Activated CD4-positive, CD25-positive, alpha-beta regulatory T cell treated with anti-CD3 and anti-CD28 coated beads, Interleukin-2, amount 50 U/mL, for 16 hours (primary cell): ENCODE results near the gene RALBP1.
"Not testable (repeated sequence)": the region's sequence is repeated elsewhere in the genome, so short reads cannot be mapped to it uniquely, and the experiment has no call there.

Experiments used
- DNase-seq: peaks from one replicate; pipeline ENCODE4 v3.0.0-alpha.2; 2020; ENCODE audit warnings: low read depth, low spot score

The RALBP1 gene

DNA sequence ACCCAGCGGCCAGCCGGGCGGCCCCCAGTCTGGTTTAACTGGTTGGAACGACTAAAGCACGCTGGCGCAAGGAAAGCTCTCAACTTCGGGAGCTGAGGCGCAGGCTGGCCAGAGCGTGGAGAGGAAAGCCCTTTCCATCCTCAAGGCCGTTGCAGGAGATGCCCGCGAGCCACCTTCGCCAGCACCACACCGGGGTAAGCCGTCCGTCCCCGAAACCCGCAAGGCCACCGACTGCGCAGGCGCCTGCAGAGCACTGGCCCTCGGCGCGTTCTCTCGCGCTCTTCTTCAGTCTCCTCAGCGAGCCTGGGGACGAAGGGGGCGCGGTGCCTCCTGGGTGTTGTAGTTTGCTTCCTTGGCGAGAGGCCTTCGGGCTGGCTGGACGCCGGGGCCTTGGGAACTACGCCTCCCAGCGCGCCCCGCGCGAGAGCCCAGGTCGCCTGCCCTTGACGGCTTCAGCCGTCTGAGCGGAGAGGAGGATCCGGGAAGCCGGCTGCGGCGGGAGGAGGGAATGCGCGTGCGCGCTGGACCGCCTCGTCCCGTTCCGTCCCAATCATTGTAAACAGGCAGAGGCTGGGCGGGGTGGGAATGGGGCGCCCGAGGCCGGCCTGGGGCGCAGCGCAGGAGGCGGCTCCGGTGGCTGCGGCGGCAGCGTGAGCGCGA lies at the start of gene RALBP1:
TSS of gene RALBP1 (plus strand) at position 531 of the 660 bp plus-strand sequence. CDS start 37,533 bp downstream, outside the sequence.
- DNase-seq, result peak; percentile 96

DNA sequence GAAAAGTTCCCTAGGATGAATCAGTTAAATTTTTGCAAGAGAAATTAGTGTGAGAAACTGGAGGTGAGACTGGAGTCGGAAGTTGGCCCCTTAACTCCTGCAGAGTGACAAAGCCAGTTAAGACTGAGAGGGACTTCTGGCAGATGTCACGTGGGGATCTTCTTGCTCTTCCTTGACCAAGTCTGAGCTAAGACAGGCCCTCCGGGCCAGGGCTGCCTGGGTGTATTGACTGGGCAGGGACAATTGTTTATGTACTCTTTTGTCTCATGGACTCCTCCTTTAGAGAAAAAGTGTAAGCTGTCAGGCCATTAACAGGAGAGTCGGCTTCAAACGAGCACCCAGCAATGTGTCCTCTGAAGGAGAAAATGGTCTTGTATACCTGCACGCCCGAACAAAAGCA lies 48.6 kb upstream of the RALBP1 start:
- no peak for DNase-seq

DNA sequence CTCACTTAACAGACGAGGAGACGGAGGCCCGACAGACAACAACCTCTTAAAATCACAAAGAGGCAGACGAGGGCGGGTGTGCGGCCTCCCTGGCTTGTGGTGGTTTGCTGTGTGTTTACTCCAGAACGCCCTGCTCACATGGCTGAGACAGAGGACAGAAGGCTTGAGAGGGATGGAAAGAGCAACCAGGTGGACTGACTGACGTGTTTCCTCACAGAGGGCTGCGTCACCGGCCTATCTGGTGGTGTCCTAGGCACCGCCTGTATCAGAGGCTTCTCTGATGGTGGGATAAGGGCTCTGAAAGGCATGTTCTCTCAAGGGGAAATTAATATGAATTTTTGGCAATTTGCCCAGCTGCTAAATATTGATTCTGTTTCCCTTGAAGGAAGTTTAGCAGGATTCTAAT lies 47.0 kb upstream of the RALBP1 start:
- no peak for DNase-seq

DNA sequence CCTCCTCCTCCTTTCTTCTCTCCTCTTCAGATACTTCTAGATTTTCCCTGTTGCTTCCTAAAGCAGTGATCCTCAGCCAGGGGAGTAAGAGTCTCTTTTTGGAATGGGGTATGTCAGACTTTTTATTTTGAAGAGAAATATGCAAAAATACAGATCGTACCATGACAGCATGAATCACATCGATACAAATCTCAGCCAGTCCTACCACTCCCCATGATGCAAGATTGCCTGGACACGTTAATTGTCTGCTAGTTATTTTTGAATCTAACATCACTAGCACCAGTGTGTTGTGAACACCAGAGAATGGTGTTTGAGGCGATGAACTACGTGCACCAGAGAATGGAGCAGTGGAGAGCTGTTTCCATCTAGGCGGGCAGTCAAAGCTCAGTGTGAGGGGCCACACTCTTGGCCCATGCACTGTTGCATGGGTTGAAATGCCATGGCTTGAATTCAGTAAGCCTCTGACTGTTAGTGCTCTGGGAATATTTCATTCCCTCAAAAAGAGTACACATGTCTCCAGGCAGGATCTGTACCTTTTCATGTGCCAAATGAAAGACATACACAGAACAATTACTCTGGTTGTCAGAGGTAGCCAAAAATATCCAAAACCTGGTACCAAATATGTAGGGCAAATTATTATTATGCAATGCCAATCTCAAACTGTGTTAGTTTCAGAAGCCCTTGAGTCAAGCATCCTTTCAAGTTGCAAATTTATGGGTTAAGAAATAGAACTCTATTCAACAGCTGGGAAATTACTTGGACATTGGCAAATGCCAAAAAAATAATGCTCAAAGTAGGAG lies 46.3 kb upstream of the RALBP1 start:
- DNase-seq, result no peak

DNA sequence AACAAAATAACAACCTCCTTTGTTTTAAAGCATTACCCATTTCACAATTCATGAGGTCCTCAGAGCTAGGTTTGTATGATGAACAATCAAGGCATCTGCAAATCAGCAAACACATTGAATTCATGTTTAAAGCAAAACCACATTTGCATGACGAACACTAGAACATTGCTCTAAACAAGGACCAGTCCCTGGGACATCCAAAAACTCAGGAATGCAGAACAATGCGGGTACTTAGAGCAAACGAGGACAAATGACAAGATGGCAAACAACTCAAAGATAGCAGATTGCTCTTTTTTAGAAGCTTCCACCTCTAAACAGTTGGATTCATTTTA lies 45.7 kb upstream of the RALBP1 start:
- no peak for DNase-seq

DNA sequence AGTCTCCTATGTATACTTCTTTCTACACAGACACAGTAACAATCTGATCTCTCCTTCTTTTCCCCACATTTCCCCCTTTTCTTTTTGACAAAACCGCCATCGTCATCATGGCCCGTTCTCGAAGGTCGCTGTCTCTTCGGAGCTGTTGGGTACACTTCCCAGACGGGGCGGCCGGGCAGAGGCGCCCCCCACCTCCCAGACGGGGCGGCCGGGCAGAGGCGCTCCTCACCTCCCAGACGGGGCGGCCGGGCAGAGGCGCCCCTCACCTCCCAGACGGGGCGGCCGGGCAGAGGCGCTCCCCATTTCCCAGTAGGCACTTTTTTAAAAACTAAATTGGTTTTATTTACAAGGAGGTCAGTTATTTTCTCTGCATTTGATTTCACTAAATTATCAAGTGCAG lies 45.0 kb upstream of the RALBP1 start:
- not testable (repeated sequence) for DNase-seq

DNA sequence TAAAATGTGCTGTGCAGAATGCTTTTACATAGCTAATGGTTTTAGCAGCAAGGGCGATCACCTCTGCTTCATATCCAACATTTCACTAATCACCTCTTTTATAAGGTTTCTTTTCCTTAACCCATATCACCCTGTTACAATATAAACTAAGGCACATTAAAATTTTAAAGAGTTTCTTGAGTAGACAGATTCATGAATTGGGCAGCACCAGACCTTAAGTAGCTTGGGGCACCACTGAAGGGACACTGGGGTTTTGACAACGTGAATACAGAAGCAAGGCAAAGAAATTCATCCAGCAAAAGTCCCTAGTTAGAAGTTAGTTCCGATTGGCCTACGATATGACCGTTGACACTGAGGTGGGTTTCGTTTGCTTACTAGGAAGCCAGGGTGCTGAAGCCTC lies 44.0 kb upstream of the RALBP1 start:
- no peak for DNase-seq

DNA sequence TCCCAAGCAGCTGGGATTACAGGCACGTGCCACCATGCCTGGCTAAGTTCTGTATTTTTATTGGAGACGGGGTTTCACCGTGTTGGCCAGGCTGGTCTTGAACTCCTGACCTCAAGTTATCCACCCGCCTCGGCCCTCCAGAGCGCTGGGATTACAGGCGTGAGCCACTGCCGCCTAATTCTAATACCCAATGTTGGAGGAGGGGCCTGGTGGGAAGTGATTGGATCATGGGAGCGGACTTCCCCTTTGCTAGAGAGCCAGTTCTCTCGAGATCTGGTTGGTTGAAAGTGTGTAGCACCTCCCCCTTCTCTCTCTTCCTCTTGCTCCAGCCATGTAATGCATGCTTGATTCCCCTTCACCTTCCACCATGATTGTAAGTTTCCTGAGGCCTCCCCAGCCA lies 42.2 kb upstream of the RALBP1 start:
- not testable (repeated sequence) for DNase-seq

DNA sequence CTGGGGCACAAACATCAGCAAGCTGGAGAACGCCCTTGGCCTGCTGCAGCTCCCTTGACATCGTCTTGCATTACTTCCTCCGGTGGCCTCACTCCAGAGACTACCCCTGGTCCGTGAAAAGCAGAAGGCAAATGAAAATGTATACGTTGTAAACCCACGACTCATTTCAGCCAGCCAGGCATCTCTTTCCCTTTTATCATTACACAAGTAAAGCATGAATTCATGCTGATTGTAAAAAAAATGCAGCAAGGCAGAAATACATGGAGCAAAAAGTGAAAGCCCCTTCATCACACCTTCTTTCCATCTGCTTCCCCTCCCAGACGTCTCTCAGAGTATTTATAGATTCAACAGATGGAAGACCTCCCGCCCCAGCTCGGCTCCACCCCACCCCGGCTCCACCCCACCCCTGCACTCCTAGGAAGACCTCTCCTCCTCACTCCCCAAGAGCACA lies 41.6 kb upstream of the RALBP1 start:
- DNase-seq, result no peak

DNA sequence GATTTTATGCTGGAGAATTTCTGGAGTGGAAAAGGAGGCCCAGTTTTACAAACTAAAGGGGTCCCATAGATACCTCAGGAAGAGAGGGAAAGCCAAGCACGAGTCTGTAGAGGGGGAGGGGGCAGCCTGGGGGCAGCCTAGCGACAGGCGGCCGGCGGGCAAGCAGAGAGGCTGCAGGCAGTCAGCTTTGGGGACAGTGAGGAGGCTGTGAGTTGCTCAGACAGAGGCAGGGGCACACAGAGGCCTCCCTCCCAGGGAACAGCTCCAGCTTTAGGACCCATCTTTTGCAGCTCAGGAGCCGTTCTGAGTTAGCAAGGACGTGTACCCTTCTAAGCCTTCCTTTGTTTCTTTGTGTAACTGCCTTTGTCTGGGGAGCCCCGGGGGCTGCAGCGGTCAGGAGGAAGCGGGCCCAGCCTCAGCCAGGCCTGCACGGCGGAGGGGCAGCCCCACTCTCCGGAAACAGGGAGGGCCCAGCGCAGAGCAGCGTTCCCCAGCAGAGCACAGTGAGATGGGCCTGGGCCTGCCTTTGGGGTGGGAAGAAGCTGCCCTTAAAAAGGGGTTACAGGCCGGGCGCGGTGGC lies 41.1 kb upstream of the RALBP1 start:
- DNase-seq, result no peak

DNA sequence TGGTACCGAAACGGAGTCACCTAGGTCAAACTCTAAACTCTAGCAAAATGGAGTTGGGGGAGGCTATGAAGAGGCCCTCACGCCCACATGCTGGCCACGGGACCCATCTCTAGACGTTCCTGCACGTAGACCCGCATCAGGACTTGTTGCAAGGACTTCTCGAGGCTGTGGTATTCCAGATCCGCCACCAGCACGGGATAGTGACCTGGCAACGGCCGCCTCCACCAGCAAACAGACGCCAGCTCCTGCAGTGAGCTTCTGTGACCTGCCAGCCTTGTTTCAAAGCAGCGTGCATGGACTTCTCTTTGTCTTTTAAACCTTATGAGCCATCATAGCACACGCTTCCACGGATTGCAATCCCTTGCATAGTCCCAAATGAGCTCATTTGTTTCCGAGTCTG lies 40.3 kb upstream of the RALBP1 start:
- no peak for DNase-seq

DNA sequence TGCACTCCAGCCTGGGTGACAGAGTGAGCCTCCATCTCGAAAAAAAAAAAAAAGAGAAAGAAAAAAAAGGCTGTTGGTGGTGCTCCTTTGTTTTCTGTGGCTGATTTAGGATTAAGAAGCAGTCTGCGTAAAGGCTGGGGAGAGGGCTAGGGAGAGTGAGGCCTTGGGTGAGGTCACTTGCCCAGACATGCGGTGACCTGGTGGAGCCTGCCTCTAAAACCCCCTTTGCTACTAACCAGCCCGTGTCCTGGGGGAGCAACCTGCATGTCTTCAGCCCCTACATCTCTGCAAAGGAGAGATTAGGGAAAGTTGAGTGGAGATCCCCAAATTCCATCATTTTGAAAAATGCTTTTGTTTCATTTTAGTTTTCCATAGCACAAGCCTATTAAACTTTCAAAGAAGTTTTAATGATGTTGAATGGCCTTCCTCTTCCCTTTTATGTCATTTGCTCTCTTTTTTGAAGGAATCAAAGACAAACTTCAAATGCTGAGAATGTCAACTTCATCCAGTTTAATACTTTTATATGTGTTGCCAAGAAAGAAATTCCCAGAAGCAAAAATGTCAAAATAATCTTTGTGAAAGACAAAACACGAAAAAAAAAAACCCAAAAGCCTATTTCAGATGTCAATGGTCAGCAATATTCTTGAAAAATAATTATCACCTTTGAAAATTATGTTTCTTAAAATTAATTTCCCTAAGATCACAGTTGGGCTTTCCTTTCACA lies 38.9 kb upstream of the RALBP1 start:
- no peak for DNase-seq

DNA sequence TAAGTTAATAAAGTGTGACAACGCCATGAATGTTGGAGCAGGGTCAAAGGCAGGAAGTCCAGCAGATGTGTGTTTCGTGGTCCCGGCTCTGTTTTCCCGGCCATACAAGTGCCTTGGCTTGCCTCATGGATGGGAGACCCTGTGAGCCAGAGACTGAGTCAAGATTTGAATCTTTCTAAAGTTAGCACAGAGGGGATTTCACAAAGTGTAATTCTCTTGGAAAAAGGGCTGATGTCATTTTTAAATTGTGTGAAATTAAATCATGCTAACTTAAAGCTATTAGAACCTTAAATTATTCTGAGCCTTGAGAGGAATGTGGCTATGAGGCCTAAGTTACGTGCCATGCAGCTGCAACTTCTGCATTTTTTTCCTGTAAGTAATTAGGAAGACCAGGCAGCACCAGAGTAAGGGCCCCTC lies 38.3 kb upstream of the RALBP1 start:
- DNase-seq, result no peak

DNA sequence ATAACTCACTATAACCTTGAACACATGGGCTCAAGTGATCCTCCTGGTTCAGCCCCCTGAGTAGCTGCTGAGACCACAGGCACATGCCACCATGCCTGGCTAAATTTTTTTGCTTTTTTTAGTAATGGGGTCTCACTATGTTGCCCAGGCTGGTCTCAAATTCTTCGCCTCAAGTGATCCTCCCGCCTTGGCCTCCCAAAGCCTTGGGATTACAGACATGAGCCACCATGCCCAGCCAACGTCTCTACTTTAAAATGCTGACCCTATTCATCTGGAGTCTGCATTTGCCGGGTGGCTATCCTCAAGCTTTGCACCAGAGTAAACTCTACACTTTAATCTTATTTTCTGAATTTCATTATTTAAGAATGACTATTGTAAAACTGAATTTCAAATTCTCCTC lies 37.6 kb upstream of the RALBP1 start:
- DNase-seq, result no peak

DNA sequence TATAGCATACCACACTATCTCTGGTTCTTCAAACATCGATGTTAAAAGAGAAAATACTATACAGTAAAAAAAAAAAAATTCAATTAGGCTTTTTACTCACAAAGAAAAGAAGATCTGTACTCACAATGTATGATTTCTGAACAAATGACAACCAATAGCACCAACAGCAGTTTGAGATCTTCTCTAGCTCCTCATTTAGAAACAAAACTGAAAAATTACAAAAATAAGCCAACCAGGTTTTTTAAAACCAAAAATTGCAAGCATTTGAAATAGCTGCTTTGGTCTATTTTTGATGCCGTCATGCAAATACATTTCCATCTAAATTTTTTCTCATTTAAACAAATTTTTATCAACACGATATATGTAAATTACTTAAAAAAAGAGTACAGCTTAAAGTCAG lies 34.3 kb upstream of the RALBP1 start:
- no peak for DNase-seq

DNA sequence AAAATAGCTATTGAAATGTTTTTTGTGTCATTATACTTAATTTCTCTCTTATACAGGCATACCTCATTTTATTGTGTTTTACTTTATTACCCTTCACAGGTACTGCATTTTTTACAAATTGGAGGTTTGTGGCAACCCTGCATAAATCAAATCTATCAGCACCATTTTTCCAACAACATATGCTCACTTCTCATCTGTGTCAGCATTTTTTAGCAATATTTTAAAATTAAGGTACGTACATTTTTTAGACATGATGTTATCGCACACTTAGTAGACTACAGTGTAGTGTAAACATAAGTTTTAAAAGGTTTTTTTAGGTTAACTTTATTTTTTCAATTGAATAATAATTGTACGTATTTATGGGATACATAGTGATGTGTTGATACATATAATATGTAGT lies 30.8 kb upstream of the RALBP1 start:
- no peak for DNase-seq

DNA sequence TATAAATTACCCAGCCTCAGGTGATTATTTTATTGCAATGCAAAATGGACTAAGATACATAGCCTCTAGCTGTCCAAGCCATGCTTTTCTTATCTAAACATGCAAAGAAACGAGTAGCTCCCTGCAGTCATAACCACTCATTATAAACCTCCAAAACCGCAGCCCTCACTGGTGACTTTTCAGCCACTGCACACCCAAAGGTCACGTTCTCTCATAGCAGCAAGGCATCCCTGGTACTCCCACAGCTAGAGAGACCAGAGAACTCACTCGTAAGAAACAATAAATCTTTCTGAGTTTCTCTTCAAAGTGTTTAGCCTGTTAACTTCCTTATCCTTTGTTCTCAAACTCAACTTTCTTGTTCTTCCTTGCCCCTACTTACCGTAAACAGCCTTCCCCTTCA lies 28.5 kb upstream of the RALBP1 start:
- DNase-seq, result no peak

DNA sequence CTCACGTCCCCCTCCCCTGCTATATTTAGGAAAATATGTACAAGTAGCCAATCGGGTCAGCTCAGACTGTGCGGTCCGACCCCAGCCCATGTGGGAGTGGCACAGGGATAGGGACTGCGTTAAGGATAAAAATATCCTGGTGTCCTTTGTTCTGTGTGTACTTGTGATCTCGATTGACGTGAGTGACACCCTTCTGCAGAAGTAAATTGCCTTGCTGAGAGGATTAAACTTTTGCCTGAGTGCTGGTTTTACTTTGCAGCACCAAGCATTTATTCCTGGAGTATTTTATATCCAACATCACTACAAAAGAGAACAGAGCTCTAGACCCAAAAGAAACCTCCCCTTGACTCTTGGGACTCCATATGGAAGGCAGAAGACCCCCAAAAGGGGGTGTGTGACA lies 28.0 kb upstream of the RALBP1 start:
- no peak for DNase-seq

DNA sequence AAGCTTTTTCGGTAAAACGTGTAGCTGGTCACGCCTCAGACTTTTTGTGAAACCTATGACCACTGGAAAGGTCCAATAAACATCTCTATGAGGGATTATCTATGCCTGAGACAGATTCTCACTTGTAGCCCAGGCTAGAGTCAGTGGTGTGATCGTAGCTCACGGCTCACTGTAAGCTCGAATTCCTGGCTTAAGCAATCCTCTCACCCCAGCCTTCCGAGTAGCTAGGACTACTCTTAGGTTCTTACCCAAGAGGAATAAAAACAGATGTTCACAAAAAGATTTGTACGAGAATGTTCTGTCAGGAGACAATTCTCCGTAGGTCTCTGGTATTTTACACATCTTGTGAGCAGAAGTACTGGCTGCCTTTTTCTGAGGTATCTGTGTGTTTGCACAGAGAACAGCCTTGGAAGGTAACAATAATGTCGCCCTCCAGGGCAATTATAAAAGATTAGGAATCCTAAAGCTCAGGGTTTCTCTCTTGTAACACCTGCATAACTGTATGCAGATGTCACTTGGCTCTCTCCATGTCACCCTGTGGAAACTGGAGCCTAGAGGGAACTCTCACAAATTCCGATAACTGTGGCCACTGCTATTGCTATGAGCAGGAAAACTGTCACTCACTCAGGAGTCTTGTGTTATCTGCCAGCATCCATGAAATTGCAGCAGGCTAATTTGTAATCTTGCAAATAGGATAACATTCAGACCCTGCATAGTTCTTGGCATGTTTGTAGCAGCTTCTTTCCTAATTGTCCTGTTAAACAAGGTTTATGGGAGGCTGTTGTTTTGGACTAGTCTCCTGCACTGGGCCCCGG lies 25.5 kb upstream of the RALBP1 start:
- DNase-seq, result no peak

DNA sequence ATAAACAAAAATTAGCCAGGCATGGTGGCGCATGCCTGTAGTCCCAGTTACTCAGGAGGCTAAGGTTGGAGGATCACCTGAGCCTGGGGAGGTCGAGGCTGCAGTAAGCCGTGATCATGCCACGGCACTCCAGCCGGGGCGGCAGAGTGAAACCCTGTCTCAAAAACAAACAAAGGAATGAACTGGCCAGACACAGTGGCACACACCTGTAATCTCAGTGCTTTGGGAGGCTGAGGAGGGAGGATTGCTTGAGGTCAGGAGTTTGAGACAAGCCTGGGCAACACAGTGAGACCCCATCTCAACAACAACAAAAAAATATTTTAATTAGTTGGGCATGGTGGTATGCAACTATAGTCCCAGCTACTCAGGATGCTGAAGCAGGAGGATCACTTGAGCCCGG lies 24.4 kb upstream of the RALBP1 start:
- DNase-seq, result not testable (repeated sequence)

DNA sequence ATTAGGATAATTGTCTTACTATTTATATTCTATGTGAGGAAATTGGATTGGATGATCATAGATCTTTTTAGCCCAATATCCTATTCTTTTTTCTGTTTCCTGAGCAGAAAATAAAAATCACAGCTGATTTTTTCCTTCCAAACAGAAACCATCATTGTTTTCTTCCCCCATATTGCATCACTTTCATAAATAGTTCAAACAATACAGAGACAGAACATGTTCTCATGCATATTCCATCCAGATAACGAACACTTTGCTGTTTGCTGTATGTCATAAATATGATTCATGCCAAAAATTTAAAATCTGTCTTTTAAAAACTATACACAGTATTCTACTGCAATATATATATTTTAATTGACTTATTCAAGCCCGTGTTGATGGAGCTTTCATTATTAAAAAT lies 22.0 kb upstream of the RALBP1 start:
- DNase-seq, result no peak
